ENCODE data around the gene STS.

Gene STS

DNA sequence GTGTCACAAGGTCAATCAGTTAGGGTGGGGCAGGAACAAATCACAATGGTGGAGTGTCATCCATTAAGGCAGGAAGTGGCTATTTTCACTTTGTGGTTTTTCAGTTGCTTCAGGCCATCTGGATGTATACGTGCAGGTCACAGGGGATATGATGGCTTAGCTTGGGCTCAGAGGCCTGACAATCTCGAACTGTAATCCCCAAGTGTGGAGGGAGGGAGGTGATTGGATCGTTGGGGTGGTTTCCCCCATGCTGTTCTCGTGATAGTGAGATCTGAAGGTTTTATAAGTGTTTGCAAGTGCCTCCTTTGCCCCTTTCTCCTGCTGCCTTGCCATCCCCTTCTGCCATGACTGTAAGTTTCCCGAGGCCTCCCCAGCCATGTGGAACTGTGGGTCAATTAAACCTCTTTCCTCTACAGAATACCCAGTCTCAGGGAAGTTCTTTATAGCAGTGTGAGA is 36.7 kb upstream of the STS start:
- TF ChIP-seq CTCF (IDR thresholded peaks at IDR 0.05) = no peak

DNA sequence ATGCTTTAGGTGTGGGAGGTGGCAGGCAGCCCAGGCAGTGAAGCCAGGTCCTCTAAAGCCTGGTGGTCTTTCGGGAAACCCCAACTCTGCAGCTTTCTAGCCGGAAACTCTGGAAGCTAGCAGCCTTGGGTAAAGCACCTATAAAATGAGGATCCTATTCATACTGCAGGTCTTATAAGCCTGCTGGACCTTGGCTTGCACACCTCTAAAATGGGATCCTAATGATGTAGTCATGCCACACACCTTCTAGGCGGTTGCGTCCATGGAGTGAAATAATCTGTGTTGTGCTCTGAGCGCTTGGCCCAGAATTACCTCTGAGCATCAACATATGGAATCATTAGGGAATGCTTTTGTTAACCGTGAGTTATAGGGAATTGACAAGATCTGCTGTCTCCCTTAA is 36.0 kb upstream of the STS start:
- no peak for TF ChIP-seq CTCF (IDR thresholded peaks at IDR 0.05)

GRCh38 chrX:7112071-7112470 is 35.4 kb upstream of the STS start:
- TF ChIP-seq CTCF (IDR thresholded peaks at IDR 0.05) = no peak

DNA sequence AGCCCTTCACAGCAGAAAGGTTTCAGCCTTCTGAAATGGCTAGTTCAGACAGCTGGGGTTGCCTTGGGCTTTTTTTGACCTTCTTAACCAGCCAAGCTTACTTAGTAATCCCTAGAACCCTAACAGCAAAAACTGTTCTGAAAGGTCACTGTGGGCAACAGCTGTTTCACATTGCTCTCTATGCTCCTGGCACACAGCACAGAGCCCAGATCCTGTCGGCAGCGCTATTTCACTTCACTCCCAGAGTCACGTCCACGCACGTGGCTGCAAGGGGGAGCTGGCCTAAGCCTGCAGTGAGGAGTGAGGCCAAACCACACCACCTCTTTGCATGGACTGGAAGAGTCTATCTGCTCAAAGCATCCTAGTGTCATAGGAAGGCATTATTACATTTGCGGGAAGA is 32.0 kb upstream of the STS start:
- no peak for TF ChIP-seq CTCF (IDR thresholded peaks at IDR 0.05)

DNA sequence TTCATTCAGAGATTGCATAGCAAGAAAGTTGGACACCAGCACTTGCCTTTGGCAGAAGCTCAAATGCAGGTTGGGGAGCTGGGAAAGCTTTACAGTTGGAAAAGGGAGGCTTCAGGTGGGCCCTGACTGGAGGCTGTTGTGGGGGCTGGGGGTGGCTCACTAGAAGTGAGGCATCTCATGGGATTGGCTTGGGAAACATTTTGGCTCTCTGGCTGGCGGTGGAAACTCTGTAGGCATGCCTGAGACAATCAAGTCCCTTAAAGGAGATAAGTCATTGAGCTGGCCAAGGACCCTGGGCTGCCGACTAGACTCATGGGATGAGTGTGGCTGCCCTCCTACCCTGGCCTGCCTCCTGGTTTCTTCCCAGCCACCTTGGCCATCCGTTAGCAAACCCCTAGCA is 31.4 kb upstream of the STS start:
- TF ChIP-seq CTCF (IDR thresholded peaks at IDR 0.05) = no peak

GRCh38 chrX:7117587-7117986 is 29.9 kb upstream of the STS start:
- TF ChIP-seq CTCF (IDR thresholded peaks at IDR 0.05) = no peak

DNA sequence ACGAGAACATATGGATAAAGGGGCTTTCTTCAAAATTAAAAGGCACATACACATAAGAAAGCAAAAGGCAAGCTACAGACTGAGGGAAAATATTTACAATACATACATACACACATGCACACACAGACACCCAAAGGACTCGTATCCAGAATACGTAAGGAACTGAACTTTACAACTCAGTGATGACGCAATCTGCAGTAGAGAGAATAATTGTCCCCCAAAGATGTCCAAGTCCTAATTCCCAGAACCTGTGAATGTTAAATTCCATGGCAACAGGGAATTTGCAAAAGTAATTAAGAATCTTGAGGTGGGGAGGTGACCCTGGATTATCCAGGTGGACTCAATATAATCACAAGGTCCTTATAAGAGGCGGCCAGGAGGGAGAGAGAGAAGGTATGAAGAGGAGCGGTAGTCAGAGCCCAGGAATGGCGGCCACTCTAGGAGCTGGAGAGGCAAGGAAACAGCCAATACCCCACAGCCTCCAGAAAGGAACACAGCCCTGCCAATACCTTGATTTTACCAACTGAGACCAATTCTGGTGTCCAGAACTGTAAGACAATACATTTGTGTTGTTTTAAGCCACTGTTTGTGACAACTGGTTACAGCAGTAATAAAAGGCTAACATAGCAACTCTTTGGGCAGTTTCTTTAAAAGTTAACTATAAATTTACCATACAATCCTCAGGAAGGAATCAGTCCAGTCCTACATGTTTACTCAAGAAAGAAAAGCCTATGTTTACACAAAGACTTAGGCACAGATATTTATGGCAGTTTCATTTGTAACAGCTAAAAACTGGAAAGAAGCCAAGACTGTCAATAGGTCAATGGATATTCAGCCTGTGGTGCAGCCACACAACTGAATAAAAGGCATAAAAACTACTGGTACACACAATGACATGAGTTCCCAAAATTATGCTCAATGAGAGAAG is 27.3 kb upstream of the STS start:
- no peak for TF ChIP-seq CTCF (IDR thresholded peaks at IDR 0.05)

Data from LNCAP (cell line).